Measurements from ENCODE around the gene ARL14EP. TPM values are rescaled to one million over a fixed set of nuclear protein-coding genes. Genes with fewer than 3 reads are reported as not detected.
A peak's percentile ranks its signal among the peaks of the same experiment; 100 is the strongest.

The ARL14EP gene
- total RNA-seq (10 to 100 TPM; 23.4 to 27.4 (median 26.5) TPM), polyA plus RNA-seq (10 to 100 TPM in 2 of 3 donors, 1 to 10 TPM in 1; 8.1 to 21.8 (median 14.3) TPM)
- long read RNA-seq, donor 1, transcript ARL14EP-201 (4 exons, 2,430 nt), result major isoform, 21 of 22 reads
- long read RNA-seq, donor 1, partial matches to known transcripts, result 0 of 22 reads
- long read RNA-seq, donor 1, other reads (novel, unspliced or antisense), result 0 of 22 reads
- long read RNA-seq, donor 2, transcript ARL14EP-201 (4 exons, 2,430 nt), result major isoform, 52 of 64 reads
- long read RNA-seq, donor 2, partial matches to known transcripts, result 7 of 64 reads
- long read RNA-seq, donor 2, other reads (novel, unspliced or antisense), result 5 of 64 reads

DNA sequence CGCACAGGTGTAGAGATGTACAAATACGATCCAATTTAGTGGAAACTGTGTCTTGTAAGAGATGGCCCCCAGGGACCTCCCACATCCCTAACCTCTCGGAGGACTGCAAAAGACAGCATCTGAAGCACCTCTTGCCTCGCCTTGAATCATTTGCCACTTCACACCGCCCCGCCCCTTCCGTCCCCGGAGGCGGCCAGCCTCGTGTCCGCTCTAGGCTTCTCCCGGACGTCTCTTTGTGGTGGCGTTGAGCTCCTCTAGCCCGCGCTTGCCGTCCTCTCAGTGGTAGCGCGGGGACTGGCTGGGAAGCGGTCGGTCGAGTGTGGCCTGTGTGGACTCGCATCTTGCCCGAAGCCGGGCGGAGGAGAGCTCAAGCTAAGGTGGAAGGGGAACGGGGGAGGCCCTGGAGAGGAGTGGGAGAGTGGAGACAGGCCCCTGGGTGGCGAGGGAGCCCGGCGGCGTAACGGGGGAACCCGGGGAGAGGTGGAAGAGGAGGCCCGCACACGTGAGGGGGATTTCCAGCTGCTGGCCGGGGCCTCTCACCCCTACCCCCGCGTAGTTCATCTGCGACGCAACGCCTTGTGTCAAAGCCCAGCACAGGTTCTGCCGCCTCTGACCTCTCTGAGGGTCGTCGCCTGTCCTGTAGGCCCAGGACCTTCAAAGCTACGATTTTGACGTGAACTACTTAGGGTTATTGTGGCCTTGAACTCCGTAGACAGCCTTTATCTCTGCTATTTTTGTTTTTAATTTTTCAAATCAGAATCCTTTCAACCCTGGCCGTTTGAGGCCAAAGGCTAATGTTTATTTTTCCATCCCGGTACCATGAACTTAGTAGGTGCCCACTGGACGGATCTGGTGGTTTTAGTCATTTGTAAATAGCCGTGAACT lies at the start of gene ARL14EP:
ARL14EP (plus strand) TSS at position 279 of the 885 bp plus-strand sequence. CDS start 7,845 bp downstream, outside the sequence.
- DNase-seq (peak; percentile 93 to 95), ATAC-seq (peak; percentile 99)
- Histone ChIP-seq H3K4me1 (peaks cover 19% of the 10 kb centered on the region), H3K27ac (peak within 1 kb of the TSS; percentile 89), H3K4me3 (peak within 1 kb of the TSS; percentile 83), H3K36me3 (ENCODE audit: insufficient read depth in 1 of 2, low read depth in 1 of 2) (peaks cover 0 to 7% of the 10 kb centered on the region in 2 donors), H3K27me3 (ENCODE audit: insufficient read depth in 3 of 3, low read length in 2 of 3) (peaks cover 0 to 7% (median 0%) of the 10 kb centered on the region in 3 donors), H3K9me3 (no peaks in the 10 kb centered on the region)
- WGBS, 3 donors, result 1% methylated on average over 45 to 51 of the region's 51 CpGs
- TF ChIP-seq, protein P1, sequence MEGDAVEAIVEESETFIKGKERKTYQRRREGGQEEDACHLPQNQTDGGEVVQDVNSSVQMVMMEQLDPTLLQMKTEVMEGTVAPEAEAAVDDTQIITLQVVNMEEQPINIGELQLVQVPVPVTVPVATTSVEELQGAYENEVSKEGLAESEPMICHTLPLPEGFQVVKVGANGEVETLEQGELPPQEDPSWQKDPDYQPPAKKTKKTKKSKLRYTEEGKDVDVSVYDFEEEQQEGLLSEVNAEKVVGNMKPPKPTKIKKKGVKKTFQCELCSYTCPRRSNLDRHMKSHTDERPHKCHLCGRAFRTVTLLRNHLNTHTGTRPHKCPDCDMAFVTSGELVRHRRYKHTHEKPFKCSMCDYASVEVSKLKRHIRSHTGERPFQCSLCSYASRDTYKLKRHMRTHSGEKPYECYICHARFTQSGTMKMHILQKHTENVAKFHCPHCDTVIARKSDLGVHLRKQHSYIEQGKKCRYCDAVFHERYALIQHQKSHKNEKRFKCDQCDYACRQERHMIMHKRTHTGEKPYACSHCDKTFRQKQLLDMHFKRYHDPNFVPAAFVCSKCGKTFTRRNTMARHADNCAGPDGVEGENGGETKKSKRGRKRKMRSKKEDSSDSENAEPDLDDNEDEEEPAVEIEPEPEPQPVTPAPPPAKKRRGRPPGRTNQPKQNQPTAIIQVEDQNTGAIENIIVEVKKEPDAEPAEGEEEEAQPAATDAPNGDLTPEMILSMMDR (IDR thresholded peaks at IDR 0.05), result no peak
- intact Hi-C loops (cut with DNase I), result no loop called here

DNA sequence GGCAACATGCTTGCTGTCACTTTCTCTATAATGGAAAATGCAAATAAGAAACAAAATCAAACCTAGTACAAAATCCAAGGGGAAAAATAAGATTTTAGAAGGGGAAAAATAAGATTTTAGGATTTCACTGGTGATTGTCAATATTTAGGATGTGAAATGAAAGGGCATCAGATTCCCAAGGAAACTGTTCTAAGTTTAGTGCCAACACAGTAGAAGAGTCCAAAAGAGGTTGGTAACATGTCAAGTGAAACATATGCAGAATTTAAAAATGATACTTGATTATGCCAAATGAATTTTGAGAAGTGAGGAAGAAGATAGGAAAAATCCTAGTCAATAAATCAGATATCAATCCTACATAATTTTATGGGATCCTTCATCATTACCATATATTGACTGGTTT lies 45.7 kb upstream of the ARL14EP start:
- DNase-seq (no peak), ATAC-seq (no peak)
- Histone ChIP-seq H3K27ac (no peak overlapping the region), H3K4me1 (no peaks in the 10 kb centered on the region), H3K36me3 (ENCODE audit: insufficient read depth in 1 of 2, low read depth in 1 of 2) (no peaks in the 10 kb centered on the region), H3K9me3 (no peaks in the 10 kb centered on the region), H3K4me3 (no peak overlapping the region), H3K27me3 (ENCODE audit: insufficient read depth in 3 of 3, low read length in 2 of 3) (no peaks in the 10 kb centered on the region)
- TF ChIP-seq, protein P1 (IDR thresholded peaks at IDR 0.05), result no peak
- intact Hi-C loops (cut with DNase I), result no loop called here

DNA sequence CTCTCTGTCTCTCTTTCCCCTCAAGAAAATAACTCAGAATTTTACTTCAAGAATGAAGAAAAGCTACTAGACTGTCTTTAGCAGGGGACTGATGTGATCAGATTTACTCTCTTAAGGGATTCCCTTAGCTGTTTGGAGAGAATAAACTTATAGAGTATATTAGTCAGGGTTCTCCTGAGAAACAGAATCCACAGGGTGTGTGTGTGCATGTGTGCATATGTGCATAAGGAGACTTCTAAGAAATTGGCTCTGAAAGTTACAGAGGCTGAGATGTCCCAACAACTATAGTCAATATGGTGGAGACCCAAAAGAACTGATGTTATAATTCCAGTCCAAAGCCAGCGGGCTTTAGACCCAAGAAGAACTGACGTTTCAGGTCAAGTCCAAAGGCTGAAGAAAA lies 43.1 kb upstream of the ARL14EP start:
- no peak overlapping the region for H3K4me3 ChIP-seq
- WGBS, 3 donors, result 78 to 84% (median 81%) methylated on average over 2 of the region's 2 CpGs
- DNase-seq, result no peak

DNA sequence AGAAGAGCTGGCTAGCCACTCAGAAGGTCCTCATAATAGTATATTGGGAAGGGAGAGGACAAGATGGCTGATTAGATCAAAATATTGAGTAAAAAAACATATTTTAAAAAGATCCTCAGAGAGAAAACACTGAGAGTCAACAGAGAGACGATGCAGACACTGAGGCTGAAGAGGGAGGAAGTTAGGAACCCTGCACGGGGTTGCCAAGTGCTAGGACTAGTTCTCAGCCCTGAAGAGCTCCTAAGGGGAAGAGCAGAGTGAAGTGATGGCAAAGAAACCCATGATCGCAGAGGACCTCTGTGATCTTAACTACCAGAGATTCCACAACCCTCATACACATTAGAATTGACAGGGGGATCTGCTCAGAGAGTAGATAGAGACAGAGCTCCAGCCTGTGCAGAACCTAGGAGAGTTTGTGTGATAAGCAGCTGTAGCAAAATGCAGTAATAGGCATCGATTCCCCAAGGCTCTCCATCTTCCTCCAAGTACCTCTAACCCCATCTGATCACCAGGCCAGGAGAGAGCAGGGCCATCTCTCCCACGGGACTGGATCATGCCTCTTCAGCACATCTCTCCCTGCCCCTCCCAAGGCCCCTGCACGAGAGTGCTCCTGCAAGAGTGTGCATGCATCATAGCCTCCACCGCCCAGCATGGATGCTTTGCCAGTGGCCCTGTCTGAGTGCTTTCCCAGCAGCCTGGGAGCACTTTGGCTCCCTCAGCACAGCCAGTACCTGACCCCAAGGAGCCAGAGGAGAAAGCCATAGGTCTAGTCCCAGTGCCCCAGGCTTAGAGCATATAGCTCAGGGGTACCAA lies 41.2 kb upstream of the ARL14EP start:
- H3K4me3 ChIP-seq, result no peak overlapping the region
- H3K4me1 ChIP-seq, result no peaks in the 10 kb centered on the region
- intact Hi-C loops (cut with DNase I), result no loop called here
- H3K27me3 ChIP-seq (ENCODE audit: insufficient read depth in 3 of 3, low read length in 2 of 3), result no peaks in the 10 kb centered on the region
- 64 to 72% (median 69%) methylated on average over 7 of the region's 7 CpGs for WGBS, 3 donors
- no peaks in the 10 kb centered on the region for H3K36me3 ChIP-seq (ENCODE audit: insufficient read depth in 1 of 2, low read depth in 1 of 2)
- no peak for ATAC-seq
- no peak overlapping the region for H3K27ac ChIP-seq
- no peak for DNase-seq
- H3K9me3 ChIP-seq, result no peaks in the 10 kb centered on the region
- TF ChIP-seq, protein P1 (IDR thresholded peaks at IDR 0.05), result no peak

More for the DNA sequence above, 43.1 kb upstream of the ARL14EP start:
- ATAC-seq, result no peak
- Histone ChIP-seq H3K4me1 (no peaks in the 10 kb centered on the region), H3K36me3 (ENCODE audit: insufficient read depth in 1 of 2, low read depth in 1 of 2) (no peaks in the 10 kb centered on the region), H3K27ac (no peak overlapping the region), H3K9me3 (no peaks in the 10 kb centered on the region), H3K27me3 (ENCODE audit: insufficient read depth in 3 of 3, low read length in 2 of 3) (no peaks in the 10 kb centered on the region)
- intact Hi-C loops (cut with DNase I), result no loop called here
- TF ChIP-seq, protein P1 (IDR thresholded peaks at IDR 0.05), result no peak
